GM12874 (cell line): ENCODE results near the gene RTN4RL1.

Experiments
- CTCF ChIP-seq: IDR thresholded peaks from 2 replicates; pipeline ENCODE4 v1.5.1; 2011; ENCODE audit warnings: low read depth, mild to moderate bottlenecking, control low read depth, low read length, moderate library complexity; ENCODE audit not compliant: insufficient read depth

Gene RTN4RL1

GRCh38 chr17:1928976-1929375 is 96.2 kb downstream of the RTN4RL1 start:
- TF ChIP-seq CTCF: no peak

- TF ChIP-seq CTCF: no peak
These were observed 104.2 kb downstream of the RTN4RL1 start for GRCh38 chr17:1920948-1921351.

- no peak for TF ChIP-seq CTCF
These were observed 105.9 kb downstream of the RTN4RL1 start for GRCh38 chr17:1919201-1919600.

GRCh38 chr17:1918346-1919162 is 106.6 kb downstream of the RTN4RL1 start:
- no peak for TF ChIP-seq CTCF

- no peak for TF ChIP-seq CTCF
These were observed 108.0 kb downstream of the RTN4RL1 start for GRCh38 chr17:1916963-1917715.

GRCh38 chr17:1916316-1916715 is 108.8 kb downstream of the RTN4RL1 start:
- TF ChIP-seq CTCF: no peak

- no peak for TF ChIP-seq CTCF
These were observed 109.2 kb downstream of the RTN4RL1 start for GRCh38 chr17:1915889-1916288.
